Activated CD4-positive, alpha-beta T cell treated with anti-CD3 and anti-CD28 coated beads for 24 hours (primary cell): ENCODE results near the gene SECISBP2L.

Source experiments
- DNase-seq, 2 donors: peaks; one replicate each; pipeline ENCODE4 v3.0.0-alpha.2; 2020; ENCODE audit warnings: low read depth in 2 of 2

SECISBP2L gene

DNA sequence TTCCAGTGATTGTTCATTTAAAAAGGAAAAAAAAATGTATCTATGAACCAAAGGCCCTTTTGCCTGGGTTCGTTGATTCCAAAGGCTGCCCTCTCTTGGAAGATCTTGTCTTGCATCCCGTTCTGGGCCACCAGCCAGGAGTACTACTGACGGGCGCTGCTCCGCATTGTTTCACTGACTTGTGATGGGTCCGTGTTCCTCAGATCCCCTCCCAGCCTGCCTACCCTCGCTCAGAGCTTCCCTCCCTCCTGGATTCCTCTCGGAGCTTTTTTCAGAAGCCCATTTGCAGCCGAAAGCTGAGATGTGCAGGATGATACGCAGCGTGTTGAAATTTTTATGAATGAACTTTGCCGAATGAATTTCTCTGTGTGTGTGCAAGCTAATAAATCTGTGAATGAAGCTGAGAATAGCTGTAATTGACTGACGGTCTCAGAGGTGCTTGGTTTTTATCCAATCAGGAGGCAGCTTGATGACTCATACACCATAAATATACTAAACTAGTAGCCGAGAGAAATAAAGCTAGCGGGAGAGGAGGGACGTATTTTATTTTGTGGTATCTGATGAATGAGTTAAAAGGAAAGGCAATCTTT, 82.6 kb downstream of the SECISBP2L start, which contains the start of gene SHC4:
Gene SHC4, minus strand, starts transcription at position 396 of the 590 bp plus-strand sequence. CDS start 904 bp downstream, outside the sequence.
- DNase-seq: no peak

- no peak for DNase-seq
These were observed 83.4 kb downstream of the SECISBP2L start for GRCh38 chr15:48962662-48963523.

DNA sequence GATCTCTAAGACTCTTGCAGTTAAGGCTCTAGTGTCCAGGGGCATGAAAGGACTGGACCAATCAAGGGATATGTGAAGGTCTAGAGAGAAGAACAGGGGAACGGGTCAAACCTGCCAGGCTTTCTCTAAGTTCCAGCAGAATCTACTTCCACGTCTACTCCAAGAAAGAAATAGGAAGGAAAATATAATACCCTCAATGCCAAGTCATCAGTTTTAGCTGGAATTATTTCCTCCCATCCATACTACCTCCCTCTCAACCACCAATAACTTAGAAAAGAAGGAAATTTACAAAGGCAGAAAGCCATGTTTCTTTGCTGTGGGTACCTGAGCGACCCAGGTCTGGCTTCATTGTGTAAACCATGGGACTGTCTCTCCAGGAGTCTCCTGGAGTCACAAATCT, 90.3 kb downstream of the SECISBP2L start:
- no peak for DNase-seq

GRCh38 chr15:48955370-48955769, 90.9 kb downstream of the SECISBP2L start:
- no peak for DNase-seq

GRCh38 chr15:48954538-48954937, 91.7 kb downstream of the SECISBP2L start:
- no peak for DNase-seq

GRCh38 chr15:48946840-48947187, 99.4 kb downstream of the SECISBP2L start:
- no peak for DNase-seq

GRCh38 chr15:48946074-48946839, 100.0 kb downstream of the SECISBP2L start:
- no peak for DNase-seq

- no peak for DNase-seq
These were observed 100.9 kb downstream of the SECISBP2L start for GRCh38 chr15:48945386-48945785.

DNA sequence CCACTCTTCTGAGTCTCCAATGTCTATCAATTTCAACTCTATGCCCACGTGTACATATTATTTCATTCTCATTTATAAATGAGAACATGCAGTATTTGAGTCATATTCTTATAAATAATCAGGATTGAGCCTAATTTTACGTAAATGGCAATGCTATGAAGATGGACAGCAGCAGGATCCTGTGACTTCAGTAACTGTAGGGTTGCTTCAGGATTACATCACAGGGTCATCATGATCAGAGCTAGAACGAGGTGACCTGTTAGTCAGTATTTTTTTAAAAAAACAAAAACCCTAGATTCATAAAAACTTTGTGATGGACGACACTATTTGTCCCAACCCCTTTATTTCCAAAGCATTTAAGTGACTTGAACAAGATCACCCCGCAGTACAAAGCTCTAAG, 104.3 kb downstream of the SECISBP2L start:
- DNase-seq: no peak

DNA sequence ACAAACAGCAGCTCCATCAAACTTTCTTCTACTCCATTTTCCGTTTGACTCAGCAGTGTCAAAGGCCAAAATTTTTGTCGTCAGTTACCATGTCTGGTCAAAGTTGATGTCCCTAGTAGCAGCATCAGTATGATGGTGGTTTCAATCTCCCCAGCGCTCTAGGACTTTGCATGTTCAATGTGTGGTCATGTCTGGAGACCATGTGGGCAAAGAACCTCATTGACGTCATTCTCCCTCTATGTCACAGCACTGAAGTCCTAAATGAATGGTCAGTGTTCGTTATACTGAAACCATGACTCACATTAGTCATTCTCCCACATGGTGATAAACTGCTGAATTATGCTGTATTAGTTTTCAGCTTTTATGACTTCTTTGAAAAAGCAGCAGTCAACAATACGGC, 105.7 kb downstream of the SECISBP2L start:
- DNase-seq: no peak

- no peak for DNase-seq
These were observed 106.6 kb downstream of the SECISBP2L start for GRCh38 chr15:48939648-48940047.
